Putamen (tissue), 1 donor: ENCODE results near the gene LEF1.

Experiments
- DNase-seq: peaks from one replicate; pipeline ENCODE4 v3.0.0-alpha.2; 2016; ENCODE audit warnings: low spot score

Gene LEF1

GRCh38 chr4:108149588-108150380, 18.9 kb downstream of the LEF1 start:
- no peak for DNase-seq

GRCh38 chr4:108148316-108148715, 20.4 kb downstream of the LEF1 start:
- no peak for DNase-seq

GRCh38 chr4:108146819-108147218, 21.9 kb downstream of the LEF1 start:
- no peak for DNase-seq

- DNase-seq = no peak
Observed at GRCh38 chr4:108146336-108146735, 22.4 kb downstream of the LEF1 start.

GRCh38 chr4:108144451-108144850, 24.3 kb downstream of the LEF1 start:
- DNase-seq = no peak

GRCh38 chr4:108143515-108143914, 25.2 kb downstream of the LEF1 start:
- DNase-seq = no peak

GRCh38 chr4:108142870-108143269, 25.9 kb downstream of the LEF1 start:
- no peak for DNase-seq

GRCh38 chr4:108141213-108141950, 27.4 kb downstream of the LEF1 start:
- DNase-seq = no peak

GRCh38 chr4:108140328-108140727, 28.4 kb downstream of the LEF1 start:
- no peak for DNase-seq

GRCh38 chr4:108139089-108139488, 29.6 kb downstream of the LEF1 start:
- no peak for DNase-seq

GRCh38 chr4:108135549-108136209, 33.1 kb downstream of the LEF1 start:
- no peak for DNase-seq

- DNase-seq = no peak
Observed at GRCh38 chr4:108130955-108131354, 37.8 kb downstream of the LEF1 start.

GRCh38 chr4:108129196-108129595, 39.5 kb downstream of the LEF1 start:
- no peak for DNase-seq

GRCh38 chr4:108126806-108127205, 41.9 kb downstream of the LEF1 start:
- no peak for DNase-seq

GRCh38 chr4:108120789-108121188, 47.9 kb downstream of the LEF1 start:
- no peak for DNase-seq

- no peak for DNase-seq
Observed at GRCh38 chr4:108119199-108119800, 49.4 kb downstream of the LEF1 start.

- DNase-seq = no peak
Observed at GRCh38 chr4:108118505-108118904, 50.2 kb downstream of the LEF1 start.

GRCh38 chr4:108117418-108118182, 51.1 kb downstream of the LEF1 start:
- peak; percentile 9 for DNase-seq

- DNase-seq = no peak
Observed at GRCh38 chr4:108116423-108117168, 52.1 kb downstream of the LEF1 start.

- no peak for DNase-seq
Observed at GRCh38 chr4:108115168-108115526, 53.6 kb downstream of the LEF1 start.

- no peak for DNase-seq
Observed at GRCh38 chr4:108114503-108114902, 54.2 kb downstream of the LEF1 start.
